ENCODE measurements around the gene PLCXD3. TPM values are rescaled to one million over a fixed set of nuclear protein-coding genes. Genes with fewer than 3 reads are reported as not detected.

The PLCXD3 gene
- total and polyA plus RNA-seq, 12 donors, result 0.72 to 48.7 (median 15.4) TPM

GRCh38 chr5:41542183-41542582, 31.8 kb upstream of the PLCXD3 start:
- Histone ChIP-seq H3K9me3 (replicated peaks in 1 of 3) (no peaks in the 10 kb centered on the region), H3K4me1 (replicated peaks in 1 of 2) (no peaks in the 10 kb centered on the region), H3K4me3 (no peak overlapping the region), H3K27me3 (no peaks in the 10 kb centered on the region), H3K36me3 (replicated peaks in 1 of 2) (no peaks in the 10 kb centered on the region), H3K27ac (no peak overlapping the region)
- intact Hi-C loops (cut with DNase I), result no loop called here
- DNase-seq, result no peak
- no peak for TF ChIP-seq CTCF (IDR thresholded peaks at IDR 0.05)
- TF ChIP-seq POLR2A (IDR thresholded peaks at IDR 0.05), result no peak

- Histone ChIP-seq H3K27ac (no peak overlapping the region), H3K9me3 (replicated peaks in 1 of 3) (no peaks in the 10 kb centered on the region), H3K4me3 (no peak overlapping the region), H3K36me3 (replicated peaks in 1 of 2) (no peaks in the 10 kb centered on the region), H3K4me1 (replicated peaks in 1 of 2) (no peaks in the 10 kb centered on the region), H3K27me3 (no peaks in the 10 kb centered on the region)
- DNase-seq, result no peak
- intact Hi-C loops (cut with DNase I), result no loop called here
- TF ChIP-seq CTCF (IDR thresholded peaks at IDR 0.05), result no peak
- TF ChIP-seq POLR2A (IDR thresholded peaks at IDR 0.05), result no peak
- 75 to 83% (median 78%) methylated on average over 2 of the region's 2 CpGs for WGBS, 4 donors
Observed at GRCh38 chr5:41539454-41539853, 29.1 kb upstream of the PLCXD3 start.

GRCh38 chr5:41537581-41537980, 27.2 kb upstream of the PLCXD3 start:
- DNase-seq, result no peak
- Histone ChIP-seq H3K4me1 (replicated peaks in 1 of 2) (no peaks in the 10 kb centered on the region), H3K27ac (no peak overlapping the region), H3K27me3 (no peaks in the 10 kb centered on the region), H3K9me3 (replicated peaks in 1 of 3) (no peaks in the 10 kb centered on the region), H3K4me3 (no peak overlapping the region), H3K36me3 (replicated peaks in 1 of 2) (no peaks in the 10 kb centered on the region)
- WGBS, 4 donors, result 86 to 97% (median 94%) methylated on average over 4 of the region's 4 CpGs
- TF ChIP-seq CTCF (IDR thresholded peaks at IDR 0.05), result no peak
- no peak for TF ChIP-seq POLR2A (IDR thresholded peaks at IDR 0.05)
- intact Hi-C loops (cut with DNase I), result no loop called here

GRCh38 chr5:41532485-41532884, 22.1 kb upstream of the PLCXD3 start:
- TF ChIP-seq CTCF (IDR thresholded peaks at IDR 0.05) (no peak), POLR2A (IDR thresholded peaks at IDR 0.05) (no peak)
- H3K27ac ChIP-seq, result no peak overlapping the region
- H3K27me3 ChIP-seq, result no peaks in the 10 kb centered on the region
- intact Hi-C loops (cut with DNase I), result no loop called here
- no peaks in the 10 kb centered on the region for H3K36me3 ChIP-seq (replicated peaks in 1 of 2)
- no peak overlapping the region for H3K4me3 ChIP-seq
- DNase-seq, result no peak
- peaks cover 0 to 5% of the 10 kb centered on the region in 2 donors for H3K4me1 ChIP-seq (replicated peaks in 1 of 2)
- 72 to 85% (median 78%) methylated on average over 1 of the region's 1 CpG for WGBS, 4 donors
- no peaks in the 10 kb centered on the region for H3K9me3 ChIP-seq (replicated peaks in 1 of 3)
